K562 (cell line): ENCODE results near the gene JUNB. TPM values are rescaled to one million over a fixed set of nuclear protein-coding genes. Genes with fewer than 3 reads are reported as not detected.

Source experiments
- ATF1 ChIP-seq, 2 experiments: fragments of 450-650 bp in 1 of 2; IDR thresholded peaks; 2 replicates each; pipeline ENCODE4 v1.6.1; 2016; ENCODE audit warnings: missing compliant biosample characterization in 1 of 2, missing genetic modification characterization in 1 of 2
- CCNT2 ChIP-seq: IDR thresholded peaks from 2 replicates; pipeline ENCODE4 v1.6.1; 2011; ENCODE audit warnings: borderline replicate concordance, low read depth, mild to moderate bottlenecking, moderate library complexity, mixed read lengths, low read length; ENCODE audit not compliant: insufficient read length; ENCODE audit errors: extremely low read depth
- ESRRA ChIP-seq: fragments of 450-650 bp; IDR thresholded peaks from 2 replicates; pipeline ENCODE4 v1.6.1; 2014; ENCODE audit warnings: low read depth, mild to moderate bottlenecking, moderate library complexity, borderline replicate concordance
- GTF2F1 ChIP-seq: IDR thresholded peaks from 2 replicates; pipeline ENCODE4 v1.6.1; 2011; ENCODE audit warnings: low read depth, low read length, improper control_type of control experiment
- KAT8 ChIP-seq: fragments of 450-650 bp; IDR thresholded peaks from 2 replicates; pipeline ENCODE4 v1.6.1; 2016; ENCODE audit warnings: low read depth, mild to moderate bottlenecking
- KDM1A ChIP-seq, 2 experiments: fragments of 450-650 bp; IDR thresholded peaks; 2 replicates each; pipeline ENCODE4 v1.6.1; 2016; ENCODE audit warnings: mild to moderate bottlenecking in 2 of 2
- MXI1 ChIP-seq: IDR thresholded peaks from 2 replicates; pipeline ENCODE4 v1.6.1; 2011; ENCODE audit warnings: low read depth, mild to moderate bottlenecking, improper control_type of control experiment, low read length
- NR4A1 ChIP-seq, 2 experiments: fragments of 250-450 bp in 1 of 2; fragments of 450-650 bp in 1 of 2; sonication (Bioruptor Pico) in 1 of 2; IDR thresholded peaks; 2 replicates each; pipeline versions ENCODE4 v1.4.0 to v1.6.1; 2016 to 2020; ENCODE audit warnings: mild to moderate bottlenecking in 2 of 2, missing compliant biosample characterization in 1 of 2, missing genetic modification characterization in 1 of 2, moderate library complexity in 1 of 2
- SUPT5H ChIP-seq: fragments of 450-650 bp; IDR thresholded peaks from 2 replicates; pipeline ENCODE4 v1.6.1; 2016
- TEAD4 ChIP-seq, 2 experiments: sonication (generic) in 1 of 2; formaldehyde crosslinking in 1 of 2; IDR thresholded peaks; 2 replicates each; pipeline versions ENCODE4 v1.6.1 to v1.8.0; 2012 to 2022; ENCODE audit warnings: borderline replicate concordance in 1 of 2, inconsistent platforms in 1 of 2, low read length in 1 of 2, mild to moderate bottlenecking in 1 of 2, missing genetic modification reagents in 1 of 2
- TRIM24 ChIP-seq, 2 experiments: fragments of 450-650 bp; IDR thresholded peaks; 2 replicates each; pipeline ENCODE4 v1.6.1; 2016
- USF1 ChIP-seq: sonication (generic); formaldehyde crosslinking; IDR thresholded peaks from 2 replicates; pipeline ENCODE4 v1.9.0; 2022; ENCODE audit warnings: mild to moderate bottlenecking, missing genetic modification reagents
- ZBTB33 ChIP-seq: sonication (generic); formaldehyde crosslinking; IDR thresholded peaks from 2 replicates; pipeline ENCODE4 v1.8.1; 2023; ENCODE audit warnings: mild to moderate bottlenecking, missing genetic modification reagents
- ZKSCAN8 ChIP-seq: fragments of 200-800 bp; sonication (Bioruptor generic); IDR thresholded peaks from 2 replicates; pipeline ENCODE4 v1.6.1; 2016; ENCODE audit warnings: missing genetic modification characterization, missing compliant biosample characterization
- ZNF134 ChIP-seq: fragments of 250-450 bp; sonication (Bioruptor Pico); conservative IDR thresholded peaks from 2 replicates; pipeline ENCODE4 v1.4.0; 2020
- ZNF143 ChIP-seq: sonication (generic); formaldehyde crosslinking; IDR thresholded peaks from 2 replicates; pipeline ENCODE4 v1.9.0; 2022; ENCODE audit warnings: mild to moderate bottlenecking, missing genetic modification reagents
- ZNF197 ChIP-seq: fragments of 200-800 bp; sonication (Bioruptor generic); IDR thresholded peaks from 2 replicates; pipeline ENCODE4 v1.6.1; 2016; ENCODE audit warnings: low read depth, missing genetic modification characterization, missing compliant biosample characterization
- polyA plus RNA-seq, 8 experiments: library from polyadenylated mRNA; depleted of rRNA in 4 of 8; stranded (reverse) in 5 of 8; unstranded in 3 of 8; fragments of >200 nt; fragmentation: Nextera tagmentation in 2 of 8; fragmentation: Illumina TruSeq in 1 of 8; extraction: Ambion mirVana in 2 of 8; extraction: Trizol in 1 of 8; gene quantifications; 2 replicates each; pipeline versions ENCODE4 v1.2.1 to v1.2.3, GENCODE V29; 2011 to 2014; ENCODE audit warnings: inconsistent platforms in 1 of 8, missing spikeins in 1 of 8
- total RNA-seq, 7 experiments: library from RNA; depleted of rRNA in 6 of 7; stranded (reverse); fragments of >200 nt in 6 of 7; fragmentation: Illumina TruSeq in 2 of 7; extraction: Trizol in 2 of 7; gene quantifications; 2 replicates each; pipeline versions ENCODE4 v1.2.1 to v1.2.3, GENCODE V29; 2011 to 2021; ENCODE audit warnings: low replicate concordance in 1 of 7
- TF ChIP-seq, protein P1 (sequence below): sonication (generic); formaldehyde crosslinking; IDR thresholded peaks from 2 replicates; pipeline ENCODE4 v1.8.1; 2023; ENCODE audit warnings: mild to moderate bottlenecking, missing genetic modification reagents
- TF ChIP-seq, protein P2 (sequence below): fragments of 450-650 bp; IDR thresholded peaks from 2 replicates; pipeline ENCODE4 v1.6.1; 2016; ENCODE audit warnings: low read depth, mild to moderate bottlenecking, moderate library complexity
- TF ChIP-seq, protein P3 (sequence below): fragments of 450-650 bp; formaldehyde crosslinking; IDR thresholded peaks from 2 replicates; pipeline ENCODE4 v1.4.0; 2020; ENCODE audit warnings: mild to moderate bottlenecking, moderate library complexity

JUNB gene
- total and polyA plus RNA-seq, 9 of the 15 experiments (the other 6 are each of a cell fraction or from before 2014, with no cell fraction given): 0.23 to 88.1 (median 13.1) TPM

- TF ChIP-seq USF1 (CRISPR knock-in tag): peak; percentile 16; the same call in 1 of the 2 replicates
- TF ChIP-seq ZNF143: 0 out of 2 replicates have a peak, but pooled peaks have one; percentile 24
- TF ChIP-seq TEAD4 (IDR thresholded peaks at IDR 0.05; ENCODE audit: low read length): 0 out of 2 replicates have a peak, but pooled peaks have one; percentile 21
- TF ChIP-seq TEAD4 (CRISPR knock-in tag; IDR thresholded peaks at IDR 0.05; ENCODE audit: borderline replicate concordance): no peak
- TF ChIP-seq ZKSCAN8 (CRISPR knock-in tag): no peak
- TF ChIP-seq KDM1A (IDR thresholded peaks at IDR 0.05): peak in 1 of 2 experiments; percentile 41; a peak in 1 of 4 replicates
- no peak for TF ChIP-seq CCNT2
- TF ChIP-seq KAT8: no peak
- TF ChIP-seq ATF1 (CRISPR knock-in tag; IDR thresholded peaks at IDR 0.05): no peak
- TF ChIP-seq ATF1 (tag; IDR thresholded peaks at IDR 0.05): peak; percentile 52
- TF ChIP-seq, protein P1, sequence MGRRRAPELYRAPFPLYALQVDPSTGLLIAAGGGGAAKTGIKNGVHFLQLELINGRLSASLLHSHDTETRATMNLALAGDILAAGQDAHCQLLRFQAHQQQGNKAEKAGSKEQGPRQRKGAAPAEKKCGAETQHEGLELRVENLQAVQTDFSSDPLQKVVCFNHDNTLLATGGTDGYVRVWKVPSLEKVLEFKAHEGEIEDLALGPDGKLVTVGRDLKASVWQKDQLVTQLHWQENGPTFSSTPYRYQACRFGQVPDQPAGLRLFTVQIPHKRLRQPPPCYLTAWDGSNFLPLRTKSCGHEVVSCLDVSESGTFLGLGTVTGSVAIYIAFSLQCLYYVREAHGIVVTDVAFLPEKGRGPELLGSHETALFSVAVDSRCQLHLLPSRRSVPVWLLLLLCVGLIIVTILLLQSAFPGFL (CRISPR knock-in tag): peak; percentile 83; the same call in 1 of the 2 replicates
- TF ChIP-seq, protein P2, sequence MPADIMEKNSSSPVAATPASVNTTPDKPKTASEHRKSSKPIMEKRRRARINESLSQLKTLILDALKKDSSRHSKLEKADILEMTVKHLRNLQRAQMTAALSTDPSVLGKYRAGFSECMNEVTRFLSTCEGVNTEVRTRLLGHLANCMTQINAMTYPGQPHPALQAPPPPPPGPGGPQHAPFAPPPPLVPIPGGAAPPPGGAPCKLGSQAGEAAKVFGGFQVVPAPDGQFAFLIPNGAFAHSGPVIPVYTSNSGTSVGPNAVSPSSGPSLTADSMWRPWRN: no peak
- peak; percentile 40; the same call in 1 of the 2 replicates for TF ChIP-seq SUPT5H
- TF ChIP-seq, protein P3, sequence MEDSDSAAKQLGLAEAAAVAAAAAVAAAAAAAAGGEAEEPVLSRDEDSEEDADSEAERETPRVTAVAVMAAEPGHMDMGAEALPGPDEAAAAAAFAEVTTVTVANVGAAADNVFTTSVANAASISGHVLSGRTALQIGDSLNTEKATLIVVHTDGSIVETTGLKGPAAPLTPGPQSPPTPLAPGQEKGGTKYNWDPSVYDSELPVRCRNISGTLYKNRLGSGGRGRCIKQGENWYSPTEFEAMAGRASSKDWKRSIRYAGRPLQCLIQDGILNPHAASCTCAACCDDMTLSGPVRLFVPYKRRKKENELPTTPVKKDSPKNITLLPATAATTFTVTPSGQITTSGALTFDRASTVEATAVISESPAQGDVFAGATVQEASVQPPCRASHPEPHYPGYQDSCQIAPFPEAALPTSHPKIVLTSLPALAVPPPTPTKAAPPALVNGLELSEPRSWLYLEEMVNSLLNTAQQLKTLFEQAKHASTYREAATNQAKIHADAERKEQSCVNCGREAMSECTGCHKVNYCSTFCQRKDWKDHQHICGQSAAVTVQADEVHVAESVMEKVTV (CRISPR knock-in tag): peak; percentile 93
- 0 out of 2 replicates have a peak, but pooled peaks have one; percentile 57 for TF ChIP-seq NR4A1 (CRISPR knock-in tag; IDR thresholded peaks at IDR 0.05)
- TF ChIP-seq NR4A1 (tag; IDR thresholded peaks at IDR 0.05): no peak
- TF ChIP-seq ZNF197 (CRISPR knock-in tag): no peak
- TF ChIP-seq GTF2F1: no peak
- TF ChIP-seq ZNF134: 0 out of 2 replicates have a peak, but pooled peaks have one; percentile 47
- 0 out of 2 replicates have a peak, but pooled peaks have one; percentile 43 for TF ChIP-seq MXI1
- TF ChIP-seq TRIM24 (IDR thresholded peaks at IDR 0.05): no peak
- peak; percentile 79 for TF ChIP-seq ZBTB33
- 0 out of 2 replicates have a peak, but pooled peaks have one; percentile 8 for TF ChIP-seq ESRRA
Measured at GRCh38 chr19:12796146-12797071, 5.1 kb downstream of the JUNB start (continued).
